Endodermal cell (in vitro differentiated cells): ENCODE results near the gene FLNC. TPM values are rescaled to one million over a fixed set of nuclear protein-coding genes. Genes with fewer than 3 reads are reported as not detected.

ENCODE experiments used
- DNase-seq: peaks from one replicate; pipeline ENCODE4 v3.0.0-alpha.2; 2017
- H3K27ac ChIP-seq: 2 replicates; pipeline ENCODE4 v1.5.1; 2013; ENCODE audit warnings: mild to moderate bottlenecking, low read depth, low read length, moderate library complexity
- H3K27me3 ChIP-seq: 2 replicates; pipeline ENCODE4 v1.6.1; 2013; ENCODE audit warnings: mild to moderate bottlenecking, low read length, moderate library complexity; ENCODE audit not compliant: insufficient read depth, control insufficient read depth, poor library complexity, severe bottlenecking
- H3K36me3 ChIP-seq: 2 replicates; pipeline ENCODE4 v1.7.0; 2013; ENCODE audit warnings: mild to moderate bottlenecking, low read length, moderate library complexity; ENCODE audit not compliant: control insufficient read depth, insufficient read depth
- H3K4me1 ChIP-seq: one replicate; pipeline ENCODE4 v1.7.0; 2013; ENCODE audit warnings: low read length; ENCODE audit not compliant: control insufficient read depth, insufficient read depth
- H3K4me3 ChIP-seq: 2 replicates; pipeline ENCODE4 v1.5.1; 2013; ENCODE audit warnings: mild to moderate bottlenecking, low read length, moderate library complexity
- H3K9ac ChIP-seq: 2 replicates; pipeline ENCODE4 v1.6.1; 2013; ENCODE audit warnings: mild to moderate bottlenecking, low read length, moderate library complexity; ENCODE audit not compliant: poor library complexity, severe bottlenecking; ENCODE audit errors: extremely low read depth
- H3K9me3 ChIP-seq: 2 replicates; pipeline ENCODE4 v1.6.1; 2013; ENCODE audit warnings: mild to moderate bottlenecking, low read length, moderate library complexity; ENCODE audit not compliant: control insufficient read depth
- H3K27ac Mint-ChIP-seq: 2 replicates; pipeline ENCODE4 v1.8.0; 2020; ENCODE audit warnings: mixed read lengths
- H3K27me3 Mint-ChIP-seq: 2 replicates; pipeline ENCODE4 v1.8.0; 2021; ENCODE audit warnings: mild to moderate bottlenecking, mixed read lengths; ENCODE audit not compliant: insufficient read depth
- H3K36me3 Mint-ChIP-seq: 2 replicates; pipeline ENCODE4 v1.8.0; 2020; ENCODE audit warnings: low read depth, mixed read lengths
- H3K4me1 Mint-ChIP-seq: 2 replicates; pipeline ENCODE4 v1.8.0; 2020; ENCODE audit warnings: mixed read lengths
- H3K4me3 Mint-ChIP-seq: 2 replicates; pipeline ENCODE4 v1.8.0; 2020; ENCODE audit warnings: mild to moderate bottlenecking, moderate library complexity, mixed read lengths
- H3K9me3 Mint-ChIP-seq: 2 replicates; pipeline ENCODE4 v1.8.0; 2020; ENCODE audit warnings: mild to moderate bottlenecking, mixed read lengths
- CTCF ChIP-seq: fragments of 200-600 bp; sonication (generic); conservative IDR thresholded peaks from 2 replicates; pipeline ENCODE4 v1.5.0; 2021; ENCODE audit warnings: antibody characterized with exemption, mild to moderate bottlenecking
- WGBS, 2 experiments: methylation state at CpG; one replicate each; pipeline versions ENCODE4 v1.1.5 to v1.1.7; 2013; ENCODE audit warnings: missing lambda C conversion rate in 2 of 2, mixed read lengths in 1 of 2; ENCODE audit not compliant: insufficient coverage in 1 of 2, insufficient read length in 1 of 2; 5-methylcytosine and 5-hydroxymethylcytosine counted together
- total RNA-seq, 2 donors: library from RNA; stranded (reverse); fragmentation: NEBNext Ultra II Directional in 1 of 2; extraction: Animal tissue kit (Norgen Biotek cat#: 25700) in 1 of 2; gene quantifications; 2 replicates in 1 of 2; 3 replicates in 1 of 2; pipeline ENCODE4 v1.2.1, GENCODE V29; 2021

FLNC gene
- total RNA-seq, 2 donors from 2014 or later, result 6.6 to 11.5 TPM

GRCh38 chr7:128878226-128879105 is 48.3 kb downstream of the FLNC start:
- Mint-ChIP-seq H3K4me1 (no peaks in the 10 kb centered on the region), H3K36me3 (peaks cover under 1% of the 10 kb centered on the region), H3K27ac (no peak overlapping the region), H3K9me3 (peaks cover 1% of the 10 kb centered on the region), H3K4me3 (no peak overlapping the region), H3K27me3 (no peaks in the 10 kb centered on the region)
- Histone ChIP-seq H3K27me3 (no peaks in the 10 kb centered on the region), H3K4me1 (no peaks in the 10 kb centered on the region), H3K4me3 (no peak overlapping the region), H3K36me3 (no peaks in the 10 kb centered on the region), H3K9ac (no peak overlapping the region), H3K9me3 (no peaks in the 10 kb centered on the region), H3K27ac (no peak overlapping the region)
- no peak for TF ChIP-seq CTCF
- 89 to 92% methylated on average over 12 to 14 of the region's 14 CpGs for WGBS, 2 experiments
- no peak for DNase-seq

- Mint-ChIP-seq H3K27me3 (no peaks in the 10 kb centered on the region), H3K4me1 (peaks cover 4% of the 10 kb centered on the region), H3K9me3 (peaks cover 3% of the 10 kb centered on the region), H3K27ac (no peak overlapping the region), H3K36me3 (peaks cover 1% of the 10 kb centered on the region), H3K4me3 (no peak overlapping the region)
- no peak for DNase-seq
- no peaks in the 10 kb centered on the region for H3K36me3 ChIP-seq
- H3K4me3 ChIP-seq, result no peak overlapping the region
- no peak overlapping the region for H3K27ac ChIP-seq
- no peaks in the 10 kb centered on the region for H3K27me3 ChIP-seq
- no peak for TF ChIP-seq CTCF
- no peaks in the 10 kb centered on the region for H3K9me3 ChIP-seq
- WGBS, 2 experiments, result 91 to 94% methylated on average over 3 to 19 of the region's 19 CpGs
- no peak overlapping the region for H3K9ac ChIP-seq
- no peaks in the 10 kb centered on the region for H3K4me1 ChIP-seq
Measured at GRCh38 chr7:128879461-128879938, 49.3 kb downstream of the FLNC start.

- H3K27me3 ChIP-seq, result no peaks in the 10 kb centered on the region
Measured at GRCh38 chr7:128879939-128880746, 49.9 kb downstream of the FLNC start.

More at GRCh38 chr7:128879939-128880746, 49.9 kb downstream of the FLNC start:
- Mint-ChIP-seq H3K9me3 (peaks cover 3% of the 10 kb centered on the region), H3K27ac (no peak overlapping the region), H3K4me3 (no peak overlapping the region), H3K4me1 (peaks cover 4% of the 10 kb centered on the region), H3K36me3 (peaks cover 1% of the 10 kb centered on the region), H3K27me3 (no peaks in the 10 kb centered on the region)
- Histone ChIP-seq H3K36me3 (no peaks in the 10 kb centered on the region), H3K4me1 (no peaks in the 10 kb centered on the region), H3K27ac (no peak overlapping the region), H3K4me3 (no peak overlapping the region), H3K9ac (no peak overlapping the region), H3K9me3 (no peaks in the 10 kb centered on the region)
- TF ChIP-seq CTCF, result peak; percentile 88
- DNase-seq, result peak; percentile 94
- WGBS, 2 experiments, result 60 to 61% methylated on average over 21 to 31 of the region's 31 CpGs
